Ovary (tissue), 9 donors: ENCODE results near the gene CNGA2. TPM values are rescaled to one million over a fixed set of nuclear protein-coding genes. Genes with fewer than 3 reads are reported as not detected.

Source experiments
- DNase-seq, 5 donors: peaks; one replicate each; pipeline ENCODE4 v3.0.0-alpha.2; 2019 to 2020
- H3K27ac ChIP-seq, 2 donors: fragments of 200-600 bp; one replicate each; pipeline versions ENCODE4 v1.5.1 to v1.8.0; 2019 to 2022
- H3K27me3 ChIP-seq: fragments of 200-600 bp; one replicate; pipeline ENCODE4 v1.8.0; 2022
- H3K36me3 ChIP-seq: fragments of 200-600 bp; sonication (generic); one replicate; pipeline ENCODE4 v1.5.1; 2019
- H3K4me1 ChIP-seq: one replicate; pipeline ENCODE4 v1.8.1; 2013; ENCODE audit warnings: mild to moderate bottlenecking, moderate library complexity; ENCODE audit not compliant: insufficient read depth
- H3K4me3 ChIP-seq: fragments of 200-600 bp; sonication (generic); one replicate; pipeline ENCODE4 v1.5.1; 2017
- H3K9me3 ChIP-seq, 2 donors: fragments of 200-600 bp in 1 of 2; sonication (generic) in 1 of 2; one replicate each; pipeline versions ENCODE4 v1.5.1 to v1.8.1; 2013 to 2019; ENCODE audit warnings: mild to moderate bottlenecking in 1 of 2, moderate library complexity in 1 of 2
- EP300 ChIP-seq: sonication (generic); formaldehyde crosslinking; IDR thresholded peaks from one replicate; pipeline ENCODE4 v1.6.1; 2017; ENCODE audit warnings: antibody characterized with exemption
- POLR2A ChIP-seq: fragments of 450-650 bp; IDR thresholded peaks from one replicate; pipeline ENCODE4 v1.6.1; 2017; ENCODE audit warnings: antibody characterized with exemption, mild to moderate bottlenecking, moderate library complexity
- WGBS, 3 donors: extraction: QIAGEN DNeasy Blood & Tissue Kit in 1 of 3; methylation state at CpG; one replicate each; pipeline versions ENCODE4 v1.1.5 to v1.1.7; 2013 to 2017; 5-methylcytosine and 5-hydroxymethylcytosine counted together
- intact Hi-C, 4 donors: fragments of 100-400 bp; cut with DNase I; formaldehyde crosslinking; loops; one replicate each; pipeline versions ENCODE4 v1.11.0 to v1.15.1; 2022 to 2023
- polyA plus RNA-seq, 2 donors: library from polyadenylated mRNA; stranded (reverse); fragments of 200-250 nt in 1 of 2; fragments of 350-450 nt in 1 of 2; fragmentation: Illumina TruSeq in 1 of 2; extraction: RNeasy Lipid Tissue Mini Kit (QIAGEN cat#74804) in 1 of 2; gene quantifications; one replicate each; pipeline ENCODE4 v1.2.3, GENCODE V29; 2013 to 2014
- total RNA-seq, 7 donors: library from RNA; depleted of rRNA in 2 of 7; stranded (reverse); fragments of >200 nt in 2 of 7; fragmentation: NEBNext Ultra II Directional in 3 of 7; extraction: Animal tissue kit (Norgen Biotek cat#: 25700) in 3 of 7; gene quantifications; one replicate each; pipeline versions ENCODE4 v1.1.0 to v1.2.4, GENCODE V29; 2016 to 2023
- TF ChIP-seq, protein P1 (sequence below), 3 donors: fragments of 450-650 bp in 2 of 3; fragments of 200-600 bp in 1 of 3; IDR thresholded peaks; one replicate each; pipeline versions ENCODE4 v1.5.1 to v1.8.0; 2016 to 2022; ENCODE audit warnings: antibody characterized with exemption in 3 of 3, mild to moderate bottlenecking in 1 of 3
- donor health status: DM: no; HTN: no; CAD: no; lungs with moderate emphysema.
- donor health status: DM: no; HTN: no; CAD: no.
- donor health status: Bipolar disorder and iron deficiency.
- donor health status: DM: yes; HTN: yes; CAD: no.
- donor health status: DM: no; HTN: no; CAD: no.
- donor health status: DM: yes; HTN: yes; CAD: no.

CNGA2 gene
- total and polyA plus RNA-seq, 9 donors = not detected

DNA sequence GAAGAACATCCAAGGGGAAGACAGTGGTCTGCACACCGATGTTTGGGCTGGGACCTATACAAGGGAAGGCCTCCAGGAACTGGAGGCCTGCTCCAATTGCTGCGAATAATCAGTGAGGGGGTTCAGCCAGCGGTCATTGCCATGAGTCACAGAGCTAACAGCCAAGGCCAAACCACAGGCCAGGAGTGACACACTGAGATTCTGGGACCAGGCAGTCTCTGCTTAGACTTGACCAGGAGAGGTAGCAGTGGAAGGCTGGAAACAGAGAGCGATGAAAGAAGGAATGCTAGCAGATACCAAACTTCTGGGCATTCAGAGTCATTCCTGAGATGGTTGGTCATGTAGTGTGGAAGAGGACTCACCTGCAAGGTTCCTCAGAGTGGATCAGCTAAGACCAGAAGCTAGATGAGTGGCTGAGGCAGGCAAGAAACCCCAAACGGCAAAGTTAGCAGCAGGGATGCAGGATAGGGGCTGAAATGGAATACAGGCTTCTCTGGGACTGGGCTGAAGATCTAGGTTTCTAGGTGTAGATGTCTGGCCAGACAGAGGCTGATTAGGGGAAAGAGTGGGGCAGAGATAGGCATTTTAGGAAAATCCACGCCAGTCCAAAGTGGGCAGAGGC lies 54.7 kb downstream of the CNGA2 start:
- intact Hi-C loops = no loop called here

DNA sequence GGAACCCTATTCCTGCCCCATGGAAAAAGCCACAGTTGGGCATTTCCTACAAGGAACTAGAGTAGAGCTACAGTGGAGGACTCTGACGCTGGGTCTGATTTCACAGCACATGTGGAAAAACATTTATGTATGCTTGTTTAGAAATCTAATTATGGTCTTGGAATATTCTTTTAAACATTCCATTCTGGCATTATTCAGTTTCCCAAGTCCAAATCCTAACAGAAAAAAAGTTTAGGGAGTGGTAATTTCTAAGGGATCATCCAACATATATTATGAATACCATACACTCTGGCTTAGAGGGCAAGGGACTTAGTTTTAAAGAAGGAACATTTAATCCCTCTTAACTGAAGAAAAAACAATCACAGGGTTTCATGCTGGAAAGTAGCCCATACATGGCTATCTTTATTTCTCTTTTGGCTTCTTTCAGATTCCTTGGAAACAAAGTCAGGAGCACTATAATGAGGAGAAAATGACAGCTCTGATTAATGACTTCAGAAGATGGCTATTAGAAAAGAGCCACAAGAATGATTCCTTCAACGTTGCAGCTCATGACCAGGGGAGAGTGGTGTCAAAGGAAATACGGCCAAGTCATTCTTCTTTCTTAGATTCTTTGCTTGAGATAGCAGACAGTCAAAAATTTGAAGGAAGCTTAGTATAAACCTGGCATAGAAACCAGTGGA lies 56.1 kb downstream of the CNGA2 start:
- Histone ChIP-seq H3K4me1 (no peaks in the 10 kb centered on the region), H3K27me3 (no peaks in the 10 kb centered on the region), H3K4me3 (no peak overlapping the region), H3K36me3 (no peaks in the 10 kb centered on the region), H3K9me3 (no peaks in the 10 kb centered on the region), H3K27ac (no peak overlapping the region)
- intact Hi-C loops = no loop called here
- DNase-seq = no peak
- TF ChIP-seq POLR2A (no peak), EP300 (no peak)
- TF ChIP-seq, protein P1, sequence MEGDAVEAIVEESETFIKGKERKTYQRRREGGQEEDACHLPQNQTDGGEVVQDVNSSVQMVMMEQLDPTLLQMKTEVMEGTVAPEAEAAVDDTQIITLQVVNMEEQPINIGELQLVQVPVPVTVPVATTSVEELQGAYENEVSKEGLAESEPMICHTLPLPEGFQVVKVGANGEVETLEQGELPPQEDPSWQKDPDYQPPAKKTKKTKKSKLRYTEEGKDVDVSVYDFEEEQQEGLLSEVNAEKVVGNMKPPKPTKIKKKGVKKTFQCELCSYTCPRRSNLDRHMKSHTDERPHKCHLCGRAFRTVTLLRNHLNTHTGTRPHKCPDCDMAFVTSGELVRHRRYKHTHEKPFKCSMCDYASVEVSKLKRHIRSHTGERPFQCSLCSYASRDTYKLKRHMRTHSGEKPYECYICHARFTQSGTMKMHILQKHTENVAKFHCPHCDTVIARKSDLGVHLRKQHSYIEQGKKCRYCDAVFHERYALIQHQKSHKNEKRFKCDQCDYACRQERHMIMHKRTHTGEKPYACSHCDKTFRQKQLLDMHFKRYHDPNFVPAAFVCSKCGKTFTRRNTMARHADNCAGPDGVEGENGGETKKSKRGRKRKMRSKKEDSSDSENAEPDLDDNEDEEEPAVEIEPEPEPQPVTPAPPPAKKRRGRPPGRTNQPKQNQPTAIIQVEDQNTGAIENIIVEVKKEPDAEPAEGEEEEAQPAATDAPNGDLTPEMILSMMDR (IDR thresholded peaks at IDR 0.05) = no peak
- WGBS, 3 donors = 35 to 42% (median 37%) methylated on average over 3 of the region's 3 CpGs

More for the DNA sequence above, 54.7 kb downstream of the CNGA2 start:
- no peak overlapping the region for H3K4me3 ChIP-seq
- 50 to 55% (median 50%) methylated on average over 6 of the region's 6 CpGs for WGBS, 3 donors
- H3K36me3 ChIP-seq = no peaks in the 10 kb centered on the region
- no peaks in the 10 kb centered on the region for H3K27me3 ChIP-seq
- no peaks in the 10 kb centered on the region for H3K9me3 ChIP-seq
- no peaks in the 10 kb centered on the region for H3K4me1 ChIP-seq
- TF ChIP-seq EP300 = no peak
- no peak for TF ChIP-seq POLR2A
- TF ChIP-seq, protein P1 (IDR thresholded peaks at IDR 0.05) = no peak
- DNase-seq = peak in 4 of 5 donors; percentile 34 to 50 (median 40)
- no peak overlapping the region for H3K27ac ChIP-seq

DNA sequence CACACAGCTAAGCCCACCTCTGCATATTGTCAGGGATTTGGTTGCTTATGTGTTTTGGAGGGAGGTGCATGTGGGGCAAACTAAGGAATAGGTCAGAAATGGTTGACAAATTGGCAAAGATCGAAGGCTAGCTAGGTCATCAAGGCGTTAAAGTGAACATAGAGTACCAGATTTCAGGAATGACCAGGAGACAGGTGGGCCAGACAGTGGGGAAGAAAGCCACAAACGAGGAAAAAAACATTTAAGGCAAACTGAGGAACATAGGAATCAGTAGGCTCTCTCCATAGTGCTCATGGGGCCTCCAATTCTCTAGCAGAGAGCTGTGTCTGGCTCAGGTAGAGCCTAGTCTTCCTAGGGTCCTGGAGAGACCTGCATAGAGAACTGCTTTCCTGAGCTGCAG lies 57.4 kb downstream of the CNGA2 start:
- no peak for DNase-seq
- H3K27me3 ChIP-seq = no peaks in the 10 kb centered on the region
- H3K36me3 ChIP-seq = no peaks in the 10 kb centered on the region
- no peaks in the 10 kb centered on the region for H3K4me1 ChIP-seq
- intact Hi-C loops = no loop called here
- WGBS, 3 donors = 56 to 62% (median 57%) methylated on average over 3 of the region's 3 CpGs
- TF ChIP-seq EP300 = no peak
- TF ChIP-seq, protein P1 (IDR thresholded peaks at IDR 0.05) = no peak
- no peak for TF ChIP-seq POLR2A
- H3K27ac ChIP-seq = no peak overlapping the region
- no peaks in the 10 kb centered on the region for H3K9me3 ChIP-seq
- no peak overlapping the region for H3K4me3 ChIP-seq

DNA sequence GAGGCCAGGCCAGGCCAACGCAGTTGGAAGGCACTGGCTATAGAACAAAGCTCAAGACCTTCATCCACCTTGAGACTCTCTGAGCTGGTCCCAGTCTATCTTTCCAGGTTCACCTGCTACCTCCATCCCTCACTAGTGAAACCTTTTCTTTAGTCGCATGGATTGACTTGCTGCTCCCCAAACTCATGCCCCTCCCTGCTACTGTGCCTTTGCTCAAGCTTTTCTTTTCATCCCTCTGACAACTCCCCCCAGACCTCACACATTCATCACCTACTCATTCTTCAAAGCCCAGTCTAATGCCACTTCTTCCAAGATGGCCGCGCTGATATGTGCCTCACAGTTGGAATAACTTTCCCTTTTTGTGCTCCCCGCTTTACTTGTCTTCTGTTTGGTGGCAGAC lies 58.0 kb downstream of the CNGA2 start:
- DNase-seq = no peak
- no peak overlapping the region for H3K27ac ChIP-seq
- H3K4me3 ChIP-seq = no peak overlapping the region
- intact Hi-C loops = no loop called here
- no peaks in the 10 kb centered on the region for H3K9me3 ChIP-seq
- no peaks in the 10 kb centered on the region for H3K36me3 ChIP-seq
- TF ChIP-seq POLR2A = no peak
- no peak for TF ChIP-seq EP300
- TF ChIP-seq, protein P1 (IDR thresholded peaks at IDR 0.05) = no peak
- no peaks in the 10 kb centered on the region for H3K4me1 ChIP-seq
- 72 to 86% (median 73%) methylated on average over 5 of the region's 5 CpGs for WGBS, 3 donors
- H3K27me3 ChIP-seq = no peaks in the 10 kb centered on the region
